UCSD-AML1 (cell line): ENCODE measurements around the gene DCAF4L1.

ENCODE experiments used
- DNase-seq: peaks from one replicate; lab custom pipeline; 2025; ENCODE audit not compliant: unreplicated experiment; lab: John Stamatoyannopoulos, UW

DCAF4L1 gene

DNA sequence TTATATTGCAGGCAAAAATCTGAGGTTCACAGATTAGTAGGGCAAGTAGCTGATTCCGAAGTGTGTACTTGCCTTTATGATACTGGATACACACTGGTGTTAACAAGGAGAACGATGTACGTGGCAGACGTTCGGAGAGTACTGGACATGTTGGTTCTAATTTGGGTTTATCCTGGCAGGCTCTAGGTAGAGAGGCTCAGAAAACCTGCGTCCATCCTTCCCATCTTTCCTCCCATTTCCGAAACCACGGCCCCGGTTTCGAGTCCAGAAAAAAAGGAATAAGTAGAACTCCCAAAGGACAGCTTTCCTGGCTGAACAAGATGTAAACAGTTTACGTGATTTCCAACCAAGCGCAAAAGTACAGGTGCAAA lies 8.4 kb downstream of the DCAF4L1 start:
- no peak for DNase-seq

- DNase-seq = peak; percentile 88
Observed at GRCh38 chr4:41990365-41991111, 9.0 kb downstream of the DCAF4L1 start, which contains the start of gene SLC30A9. TSS of gene SLC30A9 (plus strand) at chr4:41990530. CDS start at chr4:41990652, 122 bp downstream.

GRCh38 chr4:41991916-41992767 lies 10.6 kb downstream of the DCAF4L1 start:
- DNase-seq = no peak

GRCh38 chr4:41992967-41993857 lies 11.7 kb downstream of the DCAF4L1 start:
- DNase-seq = no peak

- no peak for DNase-seq
Observed at GRCh38 chr4:41994461-41994985, 13.0 kb downstream of the DCAF4L1 start.

- no peak for DNase-seq
Observed at GRCh38 chr4:41998019-41998418, 16.5 kb downstream of the DCAF4L1 start.

GRCh38 chr4:41999321-41999720 lies 17.8 kb downstream of the DCAF4L1 start:
- no peak for DNase-seq

DNA sequence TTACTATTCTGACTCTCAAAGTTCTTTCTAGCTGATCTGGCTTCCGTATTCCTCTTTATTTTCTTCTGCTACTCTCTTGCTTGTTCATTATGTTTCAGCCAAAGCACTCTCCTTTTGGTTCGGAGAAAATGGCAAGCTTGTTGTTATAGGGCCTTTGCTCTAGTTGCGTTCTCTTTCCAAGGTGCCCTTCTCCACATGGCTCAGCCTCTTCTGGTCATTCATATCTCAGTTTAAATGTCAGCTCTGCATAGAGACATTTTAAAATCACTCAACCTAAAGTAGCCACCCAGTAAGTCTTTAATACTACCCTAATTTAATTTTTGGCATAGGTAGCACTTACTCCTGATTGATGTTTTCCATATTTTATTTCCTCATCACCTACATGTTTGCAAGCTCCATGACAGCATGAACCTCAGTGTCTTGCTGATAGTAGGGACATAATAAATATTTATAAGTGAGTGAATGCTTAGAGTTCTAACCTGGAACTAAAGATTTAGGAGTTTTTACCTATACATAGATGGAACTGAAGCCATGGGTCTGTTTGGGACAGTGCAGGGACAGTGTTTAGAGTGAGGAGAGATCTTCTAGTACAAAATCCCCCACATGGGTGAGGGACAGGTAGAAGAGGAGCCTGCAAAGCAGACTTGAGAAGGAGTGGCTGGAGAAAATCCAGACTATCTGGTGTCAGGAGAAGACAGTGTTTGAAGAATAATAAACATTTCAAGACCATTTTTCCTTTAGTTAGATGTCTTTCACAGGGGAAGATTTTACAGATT lies 26.6 kb downstream of the DCAF4L1 start:
- DNase-seq = no peak

DNA sequence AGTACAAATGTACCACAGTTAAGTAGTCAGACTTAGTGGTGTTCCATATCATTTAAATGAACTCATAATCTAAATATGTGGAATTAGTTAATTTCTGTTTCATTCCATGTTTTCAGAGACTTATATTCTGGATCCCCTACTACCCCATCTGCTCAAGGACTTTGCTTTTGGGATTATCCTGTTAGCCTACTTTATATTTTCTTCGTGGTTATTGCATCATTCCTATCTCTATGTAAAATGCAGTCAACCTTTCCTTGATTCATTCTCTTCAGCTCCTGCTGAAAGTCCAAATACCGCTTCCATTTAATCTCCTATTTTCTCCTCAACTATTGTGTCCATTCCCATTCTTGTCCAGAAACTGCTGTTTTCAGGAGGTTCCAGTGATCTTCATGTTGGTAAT lies 33.9 kb downstream of the DCAF4L1 start:
- DNase-seq = no peak

DNA sequence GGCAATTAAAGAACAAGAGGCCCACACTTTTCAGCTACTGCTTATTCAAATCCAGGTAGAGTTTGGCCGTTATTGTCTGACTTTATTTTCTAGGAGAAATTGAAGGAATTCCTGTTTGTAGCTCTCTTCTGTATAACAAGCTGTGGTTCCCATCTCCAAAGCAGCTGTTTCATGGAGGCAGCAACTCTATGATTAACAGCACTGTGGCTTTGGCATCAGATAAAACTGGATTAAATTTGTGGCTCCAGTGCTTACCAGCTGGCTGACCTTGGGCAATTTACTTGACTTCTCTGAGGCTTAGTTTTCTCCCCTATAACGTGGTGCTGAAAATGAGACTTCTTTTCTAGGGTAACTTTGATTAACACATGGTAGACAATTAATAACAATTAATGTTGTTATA lies 36.9 kb downstream of the DCAF4L1 start:
- no peak for DNase-seq
